ENCODE data around the gene CDKAL1. TPM values are rescaled to one million over a fixed set of nuclear protein-coding genes. Genes with fewer than 3 reads are reported as not detected.
"Not testable (repeated sequence)": the region's sequence is repeated elsewhere in the genome, so short reads cannot be mapped to it uniquely, and the experiment has no call there.

The CDKAL1 gene
- total and polyA plus RNA-seq, 2 donors = 9.8 to 19.9 TPM

GRCh38 chr6:20718705-20719653 is 184.7 kb downstream of the CDKAL1 start:
- H3K36me3 ChIP-seq (ENCODE audit: control insufficient read depth in 2 of 2, insufficient read depth in 2 of 2, low read length in 1 of 2) = peaks cover 3 to 4% of the 10 kb centered on the region in 2 donors
- no peaks in the 10 kb centered on the region for H3K27me3 ChIP-seq (ENCODE audit: control insufficient read depth in 2 of 2, insufficient read depth in 1 of 2, low read length in 1 of 2)
- H3K4me3 ChIP-seq (ENCODE audit: low read length in 2 of 2) = no peak overlapping the region
- H3K9me3 ChIP-seq (ENCODE audit: control insufficient read depth in 2 of 2, insufficient read depth in 1 of 2, low read length in 1 of 2) = peaks cover 0 to 8% of the 10 kb centered on the region in 2 donors
- DNase-seq (ENCODE audit: low read depth in 6 of 9, low spot score in 9 of 9) = peak in 1 of 9 donors; percentile 26
- WGBS = 73% methylated on average over 3 of the region's 3 CpGs
- peak overlapping the region in 1 of 2 donors; percentile 7 for H3K27ac ChIP-seq (ENCODE audit: low read depth in 1 of 2, low read length in 1 of 2)
- H3K4me1 ChIP-seq (ENCODE audit: control insufficient read depth in 2 of 2, insufficient read depth in 2 of 2, low read length in 2 of 2) = no peaks in the 10 kb centered on the region

- 100% methylated on average over 2 of the region's 2 CpGs for WGBS
- Histone ChIP-seq H3K4me1 (ENCODE audit: control insufficient read depth in 2 of 2, insufficient read depth in 2 of 2, low read length in 2 of 2) (no peaks in the 10 kb centered on the region), H3K27ac (ENCODE audit: low read depth in 1 of 2, low read length in 1 of 2) (no peak overlapping the region), H3K27me3 (ENCODE audit: control insufficient read depth in 2 of 2, insufficient read depth in 1 of 2, low read length in 1 of 2) (no peaks in the 10 kb centered on the region), H3K4me3 (ENCODE audit: low read length in 2 of 2) (no peak overlapping the region), H3K9me3 (ENCODE audit: control insufficient read depth in 2 of 2, insufficient read depth in 1 of 2, low read length in 1 of 2) (peaks cover 0 to 8% of the 10 kb centered on the region in 2 donors), H3K36me3 (ENCODE audit: control insufficient read depth in 2 of 2, insufficient read depth in 2 of 2, low read length in 1 of 2) (peaks cover 3 to 4% of the 10 kb centered on the region in 2 donors)
- DNase-seq (ENCODE audit: low read depth in 6 of 9, low spot score in 9 of 9) = no peak
Observed at GRCh38 chr6:20719980-20720379, 185.7 kb downstream of the CDKAL1 start.

- not testable (repeated sequence) for H3K4me1 ChIP-seq (ENCODE audit: control insufficient read depth in 2 of 2, insufficient read depth in 2 of 2, low read length in 2 of 2); DNase-seq (ENCODE audit: low read depth in 6 of 9, low spot score in 9 of 9); H3K27me3 ChIP-seq (ENCODE audit: control insufficient read depth in 2 of 2, insufficient read depth in 1 of 2, low read length in 1 of 2); H3K9me3 ChIP-seq (ENCODE audit: control insufficient read depth in 2 of 2, insufficient read depth in 1 of 2, low read length in 1 of 2); H3K27ac ChIP-seq (ENCODE audit: low read depth in 1 of 2, low read length in 1 of 2); H3K36me3 ChIP-seq (ENCODE audit: control insufficient read depth in 2 of 2, insufficient read depth in 2 of 2, low read length in 1 of 2); H3K4me3 ChIP-seq (ENCODE audit: low read length in 2 of 2)
- WGBS = 88% methylated on average over 3 of the region's 3 CpGs
Observed at GRCh38 chr6:20721121-20721520, 186.9 kb downstream of the CDKAL1 start.

- H3K9me3 ChIP-seq (ENCODE audit: control insufficient read depth in 2 of 2, insufficient read depth in 1 of 2, low read length in 1 of 2) = peaks cover 0 to 8% of the 10 kb centered on the region in 2 donors
- peaks cover 3 to 4% of the 10 kb centered on the region in 2 donors for H3K36me3 ChIP-seq (ENCODE audit: control insufficient read depth in 2 of 2, insufficient read depth in 2 of 2, low read length in 1 of 2)
- no peaks in the 10 kb centered on the region for H3K4me1 ChIP-seq (ENCODE audit: control insufficient read depth in 2 of 2, insufficient read depth in 2 of 2, low read length in 2 of 2)
- no peak for DNase-seq (ENCODE audit: low read depth in 6 of 9, low spot score in 9 of 9)
- WGBS = 95% methylated on average over 2 of the region's 2 CpGs
- no peak overlapping the region for H3K27ac ChIP-seq (ENCODE audit: low read depth in 1 of 2, low read length in 1 of 2)
- H3K4me3 ChIP-seq (ENCODE audit: low read length in 2 of 2) = no peak overlapping the region
- H3K27me3 ChIP-seq (ENCODE audit: control insufficient read depth in 2 of 2, insufficient read depth in 1 of 2, low read length in 1 of 2) = no peaks in the 10 kb centered on the region
Observed at GRCh38 chr6:20722455-20722854, 188.2 kb downstream of the CDKAL1 start.

GRCh38 chr6:20723236-20723635 is 189.0 kb downstream of the CDKAL1 start:
- 97% methylated on average over 12 of the region's 12 CpGs for WGBS
- no peaks in the 10 kb centered on the region for H3K4me1 ChIP-seq (ENCODE audit: control insufficient read depth in 2 of 2, insufficient read depth in 2 of 2, low read length in 2 of 2)
- no peaks in the 10 kb centered on the region for H3K27me3 ChIP-seq (ENCODE audit: control insufficient read depth in 2 of 2, insufficient read depth in 1 of 2, low read length in 1 of 2)
- peaks cover 3 to 4% of the 10 kb centered on the region in 2 donors for H3K36me3 ChIP-seq (ENCODE audit: control insufficient read depth in 2 of 2, insufficient read depth in 2 of 2, low read length in 1 of 2)
- no peak overlapping the region for H3K4me3 ChIP-seq (ENCODE audit: low read length in 2 of 2)
- no peak overlapping the region for H3K27ac ChIP-seq (ENCODE audit: low read depth in 1 of 2, low read length in 1 of 2)
- no peak for DNase-seq (ENCODE audit: low read depth in 6 of 9, low spot score in 9 of 9)
- H3K9me3 ChIP-seq (ENCODE audit: control insufficient read depth in 2 of 2, insufficient read depth in 1 of 2, low read length in 1 of 2) = peaks cover 0 to 8% of the 10 kb centered on the region in 2 donors

GRCh38 chr6:20724443-20725190 is 190.4 kb downstream of the CDKAL1 start:
- WGBS = 90% methylated on average over 6 of the region's 6 CpGs
- no peaks in the 10 kb centered on the region for H3K27me3 ChIP-seq (ENCODE audit: control insufficient read depth in 2 of 2, insufficient read depth in 1 of 2, low read length in 1 of 2)
- H3K9me3 ChIP-seq (ENCODE audit: control insufficient read depth in 2 of 2, insufficient read depth in 1 of 2, low read length in 1 of 2) = peaks cover 0 to 8% of the 10 kb centered on the region in 2 donors
- H3K27ac ChIP-seq (ENCODE audit: low read depth in 1 of 2, low read length in 1 of 2) = no peak overlapping the region
- H3K4me1 ChIP-seq (ENCODE audit: control insufficient read depth in 2 of 2, insufficient read depth in 2 of 2, low read length in 2 of 2) = no peaks in the 10 kb centered on the region
- DNase-seq (ENCODE audit: low read depth in 6 of 9, low spot score in 9 of 9) = no peak
- H3K4me3 ChIP-seq (ENCODE audit: low read length in 2 of 2) = no peak overlapping the region
- peaks cover 3 to 4% of the 10 kb centered on the region in 2 donors for H3K36me3 ChIP-seq (ENCODE audit: control insufficient read depth in 2 of 2, insufficient read depth in 2 of 2, low read length in 1 of 2)

GRCh38 chr6:20725235-20725634 is 191.0 kb downstream of the CDKAL1 start:
- H3K36me3 ChIP-seq (ENCODE audit: control insufficient read depth in 2 of 2, insufficient read depth in 2 of 2, low read length in 1 of 2); H3K4me1 ChIP-seq (ENCODE audit: control insufficient read depth in 2 of 2, insufficient read depth in 2 of 2, low read length in 2 of 2); H3K27me3 ChIP-seq (ENCODE audit: control insufficient read depth in 2 of 2, insufficient read depth in 1 of 2, low read length in 1 of 2); H3K9me3 ChIP-seq (ENCODE audit: control insufficient read depth in 2 of 2, insufficient read depth in 1 of 2, low read length in 1 of 2); DNase-seq (ENCODE audit: low read depth in 6 of 9, low spot score in 9 of 9); H3K4me3 ChIP-seq (ENCODE audit: low read length in 2 of 2); H3K27ac ChIP-seq (ENCODE audit: low read depth in 1 of 2, low read length in 1 of 2): not testable (repeated sequence)
- WGBS = 98% methylated on average over 3 of the region's 3 CpGs

- WGBS = 100% methylated on average over 1 of the region's 1 CpG
- Histone ChIP-seq H3K4me1 (ENCODE audit: control insufficient read depth in 2 of 2, insufficient read depth in 2 of 2, low read length in 2 of 2) (no peaks in the 10 kb centered on the region), H3K36me3 (ENCODE audit: control insufficient read depth in 2 of 2, insufficient read depth in 2 of 2, low read length in 1 of 2) (no peaks in the 10 kb centered on the region), H3K4me3 (ENCODE audit: low read length in 2 of 2) (no peak overlapping the region), H3K27me3 (ENCODE audit: control insufficient read depth in 2 of 2, insufficient read depth in 1 of 2, low read length in 1 of 2) (no peaks in the 10 kb centered on the region), H3K9me3 (ENCODE audit: control insufficient read depth in 2 of 2, insufficient read depth in 1 of 2, low read length in 1 of 2) (no peaks in the 10 kb centered on the region), H3K27ac (ENCODE audit: low read depth in 1 of 2, low read length in 1 of 2) (no peak overlapping the region)
- no peak for DNase-seq (ENCODE audit: low read depth in 6 of 9, low spot score in 9 of 9)
Observed at GRCh38 chr6:20729086-20729485, 194.8 kb downstream of the CDKAL1 start.

- WGBS = 94% methylated on average over 8 of the region's 8 CpGs
Observed at GRCh38 chr6:20732362-20732761, 198.1 kb downstream of the CDKAL1 start.

More at GRCh38 chr6:20732362-20732761, 198.1 kb downstream of the CDKAL1 start:
- not testable (repeated sequence) for DNase-seq (ENCODE audit: low read depth in 6 of 9, low spot score in 9 of 9); H3K9me3 ChIP-seq (ENCODE audit: control insufficient read depth in 2 of 2, insufficient read depth in 1 of 2, low read length in 1 of 2); H3K36me3 ChIP-seq (ENCODE audit: control insufficient read depth in 2 of 2, insufficient read depth in 2 of 2, low read length in 1 of 2); H3K27me3 ChIP-seq (ENCODE audit: control insufficient read depth in 2 of 2, insufficient read depth in 1 of 2, low read length in 1 of 2); H3K4me1 ChIP-seq (ENCODE audit: control insufficient read depth in 2 of 2, insufficient read depth in 2 of 2, low read length in 2 of 2); H3K27ac ChIP-seq (ENCODE audit: low read depth in 1 of 2, low read length in 1 of 2); H3K4me3 ChIP-seq (ENCODE audit: low read length in 2 of 2)

Data from thymus (tissue), 11 donors.